ENCODE results near the gene SEPTIN8.

GRCh38 chr5:132773601-132774355 is 3.3 kb downstream of the SEPTIN8 start:
- TF ChIP-seq CTCF (IDR thresholded peaks at IDR 0.05), result no peak
- no peak for TF ChIP-seq POLR2A (IDR thresholded peaks at IDR 0.05)
